Stimulated activated CD4-positive, alpha-beta T cell treated with anti-CD3 and anti-CD28 coated beads, Interleukin-12 subunit alpha, Interleukin-12 subunit beta, amount 100 ng/mL, for 24 hours (primary cell): ENCODE measurements around the gene B3GAT2.

Source experiments
- DNase-seq, 2 experiments: peaks; one replicate each; pipeline ENCODE4 v3.0.0-alpha.2; 2020; ENCODE audit warnings: low read depth in 2 of 2

Gene B3GAT2

GRCh38 chr6:70894001-70894400 lies 62.9 kb downstream of the B3GAT2 start:
- DNase-seq = no peak

- no peak for DNase-seq
These were observed 67.6 kb downstream of the B3GAT2 start for GRCh38 chr6:70889270-70889669.

- no peak for DNase-seq
These were observed 70.2 kb downstream of the B3GAT2 start for GRCh38 chr6:70886661-70887060.

GRCh38 chr6:70886071-70886470 lies 70.8 kb downstream of the B3GAT2 start:
- no peak for DNase-seq

- DNase-seq = peak; percentile 17 to 29
These were observed 72.5 kb downstream of the B3GAT2 start for GRCh38 chr6:70884074-70884983.

- DNase-seq = no peak
These were observed 77.4 kb downstream of the B3GAT2 start for GRCh38 chr6:70879496-70879895.

GRCh38 chr6:70874181-70874913 lies 82.5 kb downstream of the B3GAT2 start:
- no peak for DNase-seq

GRCh38 chr6:70872469-70872868 lies 84.4 kb downstream of the B3GAT2 start:
- no peak for DNase-seq

GRCh38 chr6:70864401-70864800 lies 92.5 kb downstream of the B3GAT2 start:
- DNase-seq = no peak

GRCh38 chr6:70863343-70863742 lies 93.5 kb downstream of the B3GAT2 start:
- DNase-seq = no peak

- no peak for DNase-seq
These were observed 95.9 kb downstream of the B3GAT2 start for GRCh38 chr6:70860920-70861319.

GRCh38 chr6:70860045-70860444 lies 96.8 kb downstream of the B3GAT2 start:
- no peak for DNase-seq

- no peak for DNase-seq
These were observed 99.3 kb downstream of the B3GAT2 start for GRCh38 chr6:70857387-70858077.

- no peak for DNase-seq
These were observed 104.1 kb downstream of the B3GAT2 start for GRCh38 chr6:70852667-70853246.

GRCh38 chr6:70849348-70850069 lies 107.4 kb downstream of the B3GAT2 start:
- no peak for DNase-seq

- DNase-seq = no peak
These were observed 109.5 kb downstream of the B3GAT2 start for GRCh38 chr6:70847106-70848084.

- DNase-seq = no peak
These were observed 110.5 kb downstream of the B3GAT2 start for GRCh38 chr6:70846207-70846835.

GRCh38 chr6:70844301-70844700 lies 112.6 kb downstream of the B3GAT2 start:
- DNase-seq = no peak

GRCh38 chr6:70843328-70843918 lies 113.4 kb downstream of the B3GAT2 start:
- no peak for DNase-seq
